NCI-H1436 treated with DMSO at 0.1 percent for 48 hours (cell line): ENCODE measurements around the gene CREB1.
"Not testable (repeated sequence)": the region's sequence is repeated elsewhere in the genome, so short reads cannot be mapped to it uniquely, and the experiment has no call there.

Experiments used
- DNase-seq: peaks from one replicate; lab custom pipeline; 2025; lab: John Stamatoyannopoulos, UW

The CREB1 gene

GRCh38 chr2:207617011-207617671, 87.4 kb downstream of the CREB1 start:
- no peak for DNase-seq

- DNase-seq, result no peak
Measured at GRCh38 chr2:207619764-207620203, 90.0 kb downstream of the CREB1 start.

DNA sequence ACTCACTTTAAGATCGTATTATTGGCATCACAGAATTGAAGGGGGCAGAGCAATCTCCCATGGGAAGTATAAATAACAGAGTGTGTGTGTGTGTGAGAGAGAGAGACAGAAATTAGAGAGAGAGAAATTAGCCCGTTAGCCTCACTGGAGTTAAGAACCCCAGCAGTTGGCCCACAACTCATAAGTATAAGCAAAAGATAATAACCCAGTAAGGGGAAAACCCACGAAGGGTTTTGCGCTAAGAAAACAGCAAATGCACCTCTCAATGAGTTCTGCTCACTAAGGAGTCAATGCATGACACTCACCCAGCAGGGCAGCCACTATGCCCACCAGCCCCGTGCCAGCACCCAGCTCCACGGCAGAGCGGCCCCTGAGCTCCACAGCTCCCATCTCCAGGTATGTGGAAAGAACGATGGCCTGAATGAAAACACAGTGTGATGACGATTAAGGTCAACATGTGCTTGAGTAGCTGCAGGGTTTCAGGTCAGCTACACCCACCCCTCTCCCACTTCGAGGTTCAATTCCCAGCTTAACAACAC, 91.8 kb downstream of the CREB1 start:
- no peak for DNase-seq

DNA sequence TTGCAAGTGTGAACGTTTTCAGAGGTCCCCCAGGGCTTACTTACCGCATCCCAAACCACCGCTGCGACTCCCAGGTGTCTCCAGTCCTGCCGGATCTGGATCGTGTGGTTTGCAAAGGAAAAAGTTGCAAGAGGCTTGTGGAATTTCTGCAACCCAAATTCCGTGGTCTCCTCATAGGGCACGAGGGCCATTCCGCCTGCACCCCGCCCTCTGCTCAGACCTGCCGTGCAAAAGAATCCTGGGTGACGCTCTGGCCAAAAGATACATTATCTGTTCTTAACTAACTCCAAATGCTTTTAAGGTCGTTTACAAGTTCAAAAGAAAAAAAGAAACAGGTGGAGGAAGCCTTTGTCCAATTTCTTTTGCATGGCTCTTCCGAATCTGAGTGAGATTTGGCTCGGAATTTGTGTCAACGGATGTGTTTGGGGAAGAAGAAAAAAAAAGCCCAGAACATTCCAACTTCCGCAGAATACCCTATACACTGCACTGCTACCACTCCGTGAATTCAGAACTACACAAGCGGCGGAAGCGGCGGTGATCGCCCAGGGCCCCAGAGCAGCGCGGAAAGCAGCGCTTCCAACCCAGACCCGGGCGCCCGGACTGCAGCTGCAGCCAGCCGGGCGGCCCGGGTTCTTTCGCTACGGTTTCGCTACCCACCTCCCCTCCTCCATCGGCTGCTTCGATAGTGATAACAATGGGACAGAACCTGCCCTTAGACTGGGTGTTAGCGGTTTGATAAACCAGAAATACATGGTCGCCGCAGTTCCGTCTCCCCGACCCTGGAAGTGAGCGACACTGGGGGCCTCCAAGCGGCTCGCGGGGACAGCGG, 94.6 kb downstream of the CREB1 start:
- no peak for DNase-seq

DNA sequence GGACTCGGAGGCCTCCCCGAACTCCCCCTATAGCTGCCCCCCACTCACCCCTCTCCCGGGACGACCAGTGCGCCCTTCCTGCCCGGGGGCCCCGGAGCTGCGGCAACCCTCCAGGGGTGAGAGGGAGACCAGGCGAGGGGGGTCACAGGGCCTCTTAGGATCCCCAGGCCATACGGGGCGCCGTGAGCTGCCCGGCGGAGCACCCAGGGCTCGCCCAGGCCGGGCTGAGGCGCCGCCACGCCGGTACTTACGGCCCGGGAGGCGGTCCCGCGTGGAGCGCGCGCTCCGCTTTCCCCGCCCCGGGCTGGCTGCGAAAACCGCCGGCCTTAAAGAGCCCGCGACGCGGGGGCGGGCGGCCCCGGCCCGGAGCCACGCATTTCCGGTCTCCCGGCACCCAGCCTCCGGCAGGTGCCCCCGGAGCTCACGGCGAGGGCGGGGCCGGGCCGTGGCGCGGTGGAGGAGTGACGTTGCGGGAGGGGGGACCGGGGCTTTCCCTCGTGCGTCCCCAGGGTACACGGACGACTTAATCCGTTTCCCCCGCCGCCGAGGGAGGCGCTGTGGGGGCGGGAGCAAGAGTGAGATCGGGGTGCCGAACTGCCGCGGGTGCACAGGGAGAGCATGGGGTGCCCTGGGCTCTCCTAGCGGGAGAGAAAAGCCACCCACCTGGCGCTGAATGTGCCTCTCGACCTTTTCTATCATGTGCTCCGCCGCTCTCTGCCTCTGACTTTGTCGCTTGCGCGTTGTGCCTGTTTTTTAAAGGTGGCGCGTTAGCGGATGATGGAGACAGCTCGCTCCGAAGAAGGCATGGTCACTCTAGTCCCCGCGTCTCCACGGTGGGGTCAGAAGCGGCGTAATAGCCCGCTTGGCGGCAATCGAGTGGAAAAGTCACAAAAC, 95.5 kb downstream of the CREB1 start, which contains the start of gene METTL21A:
TSS of gene METTL21A (minus strand) at position 381 of the 894 bp plus-strand sequence. CDS start 1,019 bp downstream, outside the sequence.
- DNase-seq, result peak; percentile 64

DNA sequence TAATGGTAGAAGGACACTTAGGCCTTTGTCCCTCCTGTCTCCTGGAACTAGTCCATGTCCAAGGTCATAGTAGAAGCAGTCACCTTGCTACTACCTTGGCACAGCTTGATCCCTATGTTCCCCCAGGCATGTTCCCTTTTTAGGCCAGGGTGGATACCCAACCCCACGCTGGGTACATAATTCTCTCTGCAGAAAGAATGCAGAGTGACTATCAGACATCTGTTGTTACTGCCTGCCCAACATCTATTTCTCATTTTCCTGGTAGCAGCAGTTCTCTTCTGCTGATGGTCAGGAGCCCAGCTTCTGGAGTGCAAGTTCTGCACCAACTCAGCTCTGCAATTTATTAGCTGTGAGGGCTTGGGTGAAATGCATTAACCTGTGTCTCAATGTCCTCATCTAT, 99.8 kb downstream of the CREB1 start:
- DNase-seq, result no peak

GRCh38 chr2:207630491-207630890, 100.7 kb downstream of the CREB1 start:
- DNase-seq, result peak; percentile 15

- DNase-seq, result no peak
Measured at GRCh38 chr2:207632575-207633493, 103.1 kb downstream of the CREB1 start.

DNA sequence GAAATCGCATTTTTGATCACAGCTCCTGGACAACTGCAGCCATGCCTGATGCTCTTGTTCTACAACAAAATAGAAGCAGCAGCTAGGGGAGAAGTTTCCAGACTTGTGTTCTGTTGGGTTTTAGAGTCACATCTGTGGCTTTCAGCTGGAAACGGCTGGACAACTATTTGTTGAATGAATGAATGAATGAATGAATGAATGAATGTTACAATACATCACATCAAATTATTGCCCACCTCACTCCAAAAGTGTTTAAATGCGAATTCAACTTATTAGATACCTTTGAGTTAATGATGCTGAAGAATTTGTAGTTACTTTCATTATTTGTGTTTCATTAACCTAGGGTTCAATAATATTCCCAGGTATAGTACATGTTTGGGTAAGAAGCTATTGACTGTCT, 103.9 kb downstream of the CREB1 start:
- DNase-seq, result no peak

DNA sequence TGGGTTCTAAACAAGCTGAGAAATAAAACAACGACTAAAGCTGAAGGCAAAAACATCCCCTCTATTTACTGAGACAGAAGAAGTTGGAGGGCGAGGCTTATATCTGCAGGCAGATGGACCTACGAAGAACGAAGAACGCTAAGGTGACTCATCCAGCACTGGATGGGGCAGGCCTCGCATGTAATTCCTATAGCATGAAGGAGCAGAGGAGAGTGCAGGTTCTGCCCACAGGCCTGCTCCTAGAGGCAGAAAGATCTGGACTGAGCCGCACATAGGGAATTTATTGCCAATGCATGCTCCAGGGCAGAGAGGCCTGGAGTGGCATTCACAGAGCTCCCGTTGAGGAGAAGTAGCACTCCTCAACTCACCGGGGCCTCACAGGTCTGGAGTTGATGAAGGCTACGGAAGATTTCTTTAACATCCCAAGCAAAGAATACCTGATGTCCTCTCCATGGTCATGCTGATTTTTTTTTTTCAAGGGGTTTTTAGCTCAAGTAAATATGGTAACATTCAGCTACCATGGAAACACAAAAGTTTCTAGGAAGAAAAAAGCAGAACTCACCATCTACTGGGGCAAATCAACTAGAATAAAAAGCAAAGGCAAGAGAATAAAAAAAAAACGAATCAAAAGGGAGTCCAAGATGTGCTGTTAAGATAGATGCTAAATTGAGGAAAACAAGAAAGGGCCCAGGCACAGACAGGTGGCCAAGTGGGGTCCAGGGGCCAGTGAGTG, 105.9 kb downstream of the CREB1 start:
- no peak for DNase-seq

DNA sequence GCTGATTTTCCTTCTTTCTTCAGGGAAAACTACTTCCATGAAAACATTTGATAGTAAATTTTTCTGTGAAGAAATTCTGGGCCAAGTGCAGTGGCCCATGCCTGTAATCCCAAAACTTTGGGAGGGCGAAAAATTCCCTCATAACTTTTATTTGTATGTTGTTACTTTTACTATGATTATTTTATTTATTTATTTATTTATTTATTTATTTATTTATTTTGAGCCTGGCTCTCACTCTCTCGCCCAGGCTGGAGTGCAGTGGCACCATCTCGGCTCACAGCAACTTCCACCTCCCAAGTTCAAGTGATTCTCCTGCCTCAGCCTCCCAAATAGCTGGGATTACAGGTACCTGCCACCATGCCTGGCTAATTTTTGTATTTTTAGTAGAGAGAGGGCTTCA, 109.5 kb downstream of the CREB1 start:
- not testable (repeated sequence) for DNase-seq

DNA sequence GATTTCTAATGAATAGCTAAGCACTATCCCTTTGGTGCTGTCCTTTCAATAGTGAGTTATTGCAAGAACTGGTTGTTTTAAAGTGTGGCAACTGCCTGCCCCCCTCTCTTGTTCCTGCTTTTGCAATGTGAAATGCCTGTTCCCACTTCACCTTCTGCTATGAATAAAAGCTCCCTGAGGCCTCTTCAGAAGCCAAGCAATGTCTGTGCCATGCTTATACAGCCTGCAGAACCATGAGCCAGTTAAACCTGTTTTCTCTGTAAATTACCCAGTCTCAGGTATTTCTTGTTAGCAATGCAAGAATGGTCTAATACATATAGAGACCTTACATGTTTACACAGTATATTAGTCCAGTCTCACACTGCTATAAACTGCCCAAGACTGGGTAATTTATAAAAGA, 110.4 kb downstream of the CREB1 start:
- no peak for DNase-seq

GRCh38 chr2:207640661-207641060, 110.9 kb downstream of the CREB1 start:
- no peak for DNase-seq

DNA sequence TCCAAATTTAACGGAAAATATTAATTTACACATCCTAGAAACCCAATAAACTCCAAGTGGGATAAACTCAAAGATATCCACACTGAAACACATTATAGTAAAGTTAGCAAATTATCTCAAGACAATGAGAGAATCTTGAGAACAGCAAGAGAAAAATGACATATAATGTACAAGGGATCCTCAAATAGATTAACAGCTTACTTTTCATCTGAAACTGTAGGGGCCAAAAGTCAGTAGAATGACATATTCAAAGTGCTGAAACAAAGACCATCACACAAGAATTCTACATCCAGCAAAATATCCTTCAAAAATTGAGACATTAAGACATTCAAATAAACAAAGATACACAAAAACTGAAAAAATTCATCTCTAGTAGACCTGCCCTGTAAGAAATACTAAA, 114.1 kb downstream of the CREB1 start:
- no peak for DNase-seq

- DNase-seq, result not testable (repeated sequence)
Measured at GRCh38 chr2:207646582-207646981, 116.8 kb downstream of the CREB1 start.
